Kidney epithelial cell (primary cell): ENCODE measurements around the gene LAMB2. TPM values are rescaled to one million over a fixed set of nuclear protein-coding genes. Genes with fewer than 3 reads are reported as not detected.

Experiments
- DNase-seq: peaks from one replicate; pipeline ENCODE4 v3.0.0-alpha.2; 2010; ENCODE audit warnings: low read depth
- H3K27me3 ChIP-seq: 2 replicates; pipeline ENCODE4 v1.6.0; 2011; ENCODE audit warnings: low read length; ENCODE audit not compliant: control insufficient read depth, insufficient read depth
- H3K36me3 ChIP-seq: 2 replicates; pipeline ENCODE4 v1.5.1; 2011; ENCODE audit warnings: low read length; ENCODE audit not compliant: control insufficient read depth, insufficient read depth
- H3K4me3 ChIP-seq: 2 replicates; pipeline ENCODE4 v1.5.1; 2011; ENCODE audit warnings: low read depth, mild to moderate bottlenecking, control low read depth, low read length
- total RNA-seq: library from RNA; depleted of rRNA; stranded (reverse); fragments of >200 nt; gene quantifications from 2 replicates; pipeline ENCODE4 v1.2.3, GENCODE V29; 2015
- TF ChIP-seq, protein P1 (sequence below): IDR thresholded peaks from 2 replicates; pipeline ENCODE4 v1.5.1; 2011; ENCODE audit warnings: mild to moderate bottlenecking, moderate library complexity, low read length, control low read depth, inconsistent platforms; ENCODE audit not compliant: insufficient read depth, poor library complexity, severe bottlenecking

Gene LAMB2
- total RNA-seq, 1 donor from 2014 or later: 197 TPM

GRCh38 chr3:49122022-49122421 lies 10.8 kb downstream of the LAMB2 start:
- Histone ChIP-seq H3K36me3 (peaks cover 10% of the 10 kb centered on the region), H3K27me3 (no peaks in the 10 kb centered on the region), H3K4me3 (no peak overlapping the region)
- TF ChIP-seq, protein P1, sequence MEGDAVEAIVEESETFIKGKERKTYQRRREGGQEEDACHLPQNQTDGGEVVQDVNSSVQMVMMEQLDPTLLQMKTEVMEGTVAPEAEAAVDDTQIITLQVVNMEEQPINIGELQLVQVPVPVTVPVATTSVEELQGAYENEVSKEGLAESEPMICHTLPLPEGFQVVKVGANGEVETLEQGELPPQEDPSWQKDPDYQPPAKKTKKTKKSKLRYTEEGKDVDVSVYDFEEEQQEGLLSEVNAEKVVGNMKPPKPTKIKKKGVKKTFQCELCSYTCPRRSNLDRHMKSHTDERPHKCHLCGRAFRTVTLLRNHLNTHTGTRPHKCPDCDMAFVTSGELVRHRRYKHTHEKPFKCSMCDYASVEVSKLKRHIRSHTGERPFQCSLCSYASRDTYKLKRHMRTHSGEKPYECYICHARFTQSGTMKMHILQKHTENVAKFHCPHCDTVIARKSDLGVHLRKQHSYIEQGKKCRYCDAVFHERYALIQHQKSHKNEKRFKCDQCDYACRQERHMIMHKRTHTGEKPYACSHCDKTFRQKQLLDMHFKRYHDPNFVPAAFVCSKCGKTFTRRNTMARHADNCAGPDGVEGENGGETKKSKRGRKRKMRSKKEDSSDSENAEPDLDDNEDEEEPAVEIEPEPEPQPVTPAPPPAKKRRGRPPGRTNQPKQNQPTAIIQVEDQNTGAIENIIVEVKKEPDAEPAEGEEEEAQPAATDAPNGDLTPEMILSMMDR: no peak
- no peak for DNase-seq

DNA sequence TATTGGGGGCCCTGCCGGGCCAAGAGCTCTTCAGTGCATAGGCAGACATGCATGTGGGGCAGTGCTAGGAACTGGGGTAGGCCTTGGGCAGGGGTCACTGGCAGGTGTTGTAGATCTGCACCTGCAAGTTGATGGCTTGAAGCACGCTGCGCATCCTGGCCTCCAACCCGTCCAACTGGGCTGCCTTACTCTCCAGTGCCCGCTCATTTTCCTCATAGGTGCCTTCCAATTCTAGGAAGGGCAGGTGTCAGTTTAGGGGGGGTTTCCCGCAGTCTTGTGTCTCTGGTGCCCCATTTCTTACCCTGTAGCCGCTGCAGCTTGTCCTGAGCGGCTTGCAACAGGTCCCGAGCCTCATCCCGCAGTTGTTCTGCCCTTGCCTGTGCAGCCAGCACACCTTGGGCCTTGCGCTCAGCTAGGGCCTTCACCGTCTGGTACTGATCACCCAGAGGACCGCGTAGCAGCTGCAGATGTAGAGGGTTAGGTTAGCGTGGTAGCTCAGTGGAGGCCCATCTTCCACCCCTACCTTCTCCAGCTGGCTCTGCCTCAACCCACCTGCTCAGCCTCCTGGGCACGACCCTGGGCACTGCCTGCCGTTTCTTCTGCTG lies 11.6 kb downstream of the LAMB2 start:
- Histone ChIP-seq H3K36me3 (peaks cover 10% of the 10 kb centered on the region), H3K4me3 (peak overlapping the region; percentile 96), H3K27me3 (no peaks in the 10 kb centered on the region)
- DNase-seq: no peak
- TF ChIP-seq, protein P1: no peak

- no peak for DNase-seq
- no peaks in the 10 kb centered on the region for H3K27me3 ChIP-seq
- peaks cover 9% of the 10 kb centered on the region for H3K36me3 ChIP-seq
- TF ChIP-seq, protein P1: no peak
- peak within 1 kb of the TSS; percentile 96 for H3K4me3 ChIP-seq
Observed at GRCh38 chr3:49120438-49121131, 12.3 kb downstream of the LAMB2 start, which contains the start of gene USP19. Gene USP19, minus strand, starts transcription at chr3:49120823. Its CDS starts 1,678 bp downstream, at chr3:49119145.

DNA sequence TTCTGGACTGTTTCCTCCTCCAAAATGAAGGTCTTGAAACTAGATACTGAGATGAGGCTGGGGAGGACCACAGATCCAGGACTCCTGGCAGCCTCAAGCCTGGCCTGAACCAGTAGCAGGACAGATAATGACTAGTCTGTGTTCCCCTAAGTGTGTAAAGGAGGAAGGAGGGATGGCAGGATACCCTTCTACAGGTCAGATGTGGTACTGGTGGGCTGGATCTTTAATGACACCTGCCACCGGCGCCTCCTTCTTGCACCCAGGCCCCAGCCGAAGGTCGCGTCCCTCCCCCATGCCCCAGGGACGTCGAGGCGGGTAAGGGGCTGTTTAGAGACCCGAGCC lies 12.8 kb downstream of the LAMB2 start:
- H3K36me3 ChIP-seq: peaks cover 9% of the 10 kb centered on the region
- no peaks in the 10 kb centered on the region for H3K27me3 ChIP-seq
- TF ChIP-seq, protein P1: no peak
- H3K4me3 ChIP-seq: peak overlapping the region; percentile 96
- no peak for DNase-seq

DNA sequence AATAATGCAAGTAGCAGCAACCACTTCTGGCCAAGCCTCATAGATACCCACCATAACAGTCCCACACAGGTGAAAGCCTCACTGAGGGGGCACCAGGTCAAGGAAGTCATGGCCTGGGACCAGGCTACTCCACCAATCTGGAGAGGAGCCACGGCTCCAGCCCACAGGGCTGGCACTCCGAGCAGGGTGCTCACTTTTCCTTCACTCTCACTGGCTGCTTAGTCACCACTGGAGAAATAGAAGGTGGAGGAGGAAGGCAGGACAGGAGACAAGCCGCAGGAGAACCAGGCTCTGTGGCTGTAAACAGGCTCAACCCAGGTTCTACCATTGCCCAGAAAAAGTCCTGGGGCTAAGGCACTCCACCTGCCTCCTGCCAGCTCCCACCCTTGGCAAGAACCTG lies 13.4 kb downstream of the LAMB2 start:
- H3K4me3 ChIP-seq: peak overlapping the region; percentile 96
- peaks cover 7% of the 10 kb centered on the region for H3K36me3 ChIP-seq
- no peak for DNase-seq
- H3K27me3 ChIP-seq: no peaks in the 10 kb centered on the region
- TF ChIP-seq, protein P1: no peak
